Choroid plexus epithelial cell (primary cell): Measurements from ENCODE around the gene DENND2A.
"Not testable (repeated sequence)": the region's sequence is repeated elsewhere in the genome, so short reads cannot be mapped to it uniquely, and the experiment has no call there.

Experiments
- DNase-seq: peaks from one replicate; pipeline ENCODE4 v3.0.0-alpha.2; 2010; ENCODE audit warnings: low read depth
- H3K4me3 ChIP-seq: 2 replicates; pipeline ENCODE4 v1.5.1; 2011; ENCODE audit warnings: low read depth, mild to moderate bottlenecking, control low read depth, low read length, moderate library complexity
- TF ChIP-seq, protein P1 (sequence below): conservative IDR thresholded peaks from 2 replicates; pipeline ENCODE4 v1.5.1; 2011; ENCODE audit warnings: low read depth, mild to moderate bottlenecking, control low read depth, inconsistent platforms, low read length, moderate library complexity

The DENND2A gene

GRCh38 chr7:140501966-140502365, 138.6 kb downstream of the DENND2A start:
- DNase-seq, result no peak
- H3K4me3 ChIP-seq, result no peak overlapping the region
- TF ChIP-seq, protein P1, sequence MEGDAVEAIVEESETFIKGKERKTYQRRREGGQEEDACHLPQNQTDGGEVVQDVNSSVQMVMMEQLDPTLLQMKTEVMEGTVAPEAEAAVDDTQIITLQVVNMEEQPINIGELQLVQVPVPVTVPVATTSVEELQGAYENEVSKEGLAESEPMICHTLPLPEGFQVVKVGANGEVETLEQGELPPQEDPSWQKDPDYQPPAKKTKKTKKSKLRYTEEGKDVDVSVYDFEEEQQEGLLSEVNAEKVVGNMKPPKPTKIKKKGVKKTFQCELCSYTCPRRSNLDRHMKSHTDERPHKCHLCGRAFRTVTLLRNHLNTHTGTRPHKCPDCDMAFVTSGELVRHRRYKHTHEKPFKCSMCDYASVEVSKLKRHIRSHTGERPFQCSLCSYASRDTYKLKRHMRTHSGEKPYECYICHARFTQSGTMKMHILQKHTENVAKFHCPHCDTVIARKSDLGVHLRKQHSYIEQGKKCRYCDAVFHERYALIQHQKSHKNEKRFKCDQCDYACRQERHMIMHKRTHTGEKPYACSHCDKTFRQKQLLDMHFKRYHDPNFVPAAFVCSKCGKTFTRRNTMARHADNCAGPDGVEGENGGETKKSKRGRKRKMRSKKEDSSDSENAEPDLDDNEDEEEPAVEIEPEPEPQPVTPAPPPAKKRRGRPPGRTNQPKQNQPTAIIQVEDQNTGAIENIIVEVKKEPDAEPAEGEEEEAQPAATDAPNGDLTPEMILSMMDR, result no peak

- H3K4me3 ChIP-seq, DNase-seq: not testable (repeated sequence)
Measured at GRCh38 chr7:140497807-140498206, 142.8 kb downstream of the DENND2A start.

DNA sequence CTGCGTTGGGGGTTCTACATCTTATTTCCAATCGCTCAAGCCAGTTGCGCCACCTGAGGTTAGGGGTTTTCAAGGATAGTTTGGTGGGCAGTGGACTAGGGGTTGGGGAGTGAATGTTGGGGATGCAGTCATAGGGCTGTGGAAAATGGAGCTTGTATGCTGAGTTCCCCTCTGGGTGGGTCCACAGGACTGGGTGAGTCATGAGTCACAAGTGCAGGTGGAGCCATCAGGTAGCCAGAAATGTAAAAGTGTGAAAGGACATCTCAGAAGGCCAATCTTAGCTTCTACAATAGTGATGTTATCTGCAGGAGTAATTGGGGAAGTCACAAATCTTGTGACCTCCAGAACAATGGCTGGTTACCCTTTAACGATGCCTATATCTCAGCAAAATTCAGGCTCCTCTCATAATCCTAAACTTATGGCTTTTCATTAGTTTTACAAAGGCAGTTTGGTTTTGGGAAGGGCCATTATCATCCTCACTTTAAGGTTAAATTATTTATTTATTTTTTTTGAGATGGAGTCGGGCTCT, 143.3 kb downstream of the DENND2A start:
- TF ChIP-seq, protein P1, result no peak
- no peak for DNase-seq
- no peak overlapping the region for H3K4me3 ChIP-seq

GRCh38 chr7:140495514-140496097, 145.0 kb downstream of the DENND2A start:
- H3K4me3 ChIP-seq, result no peak overlapping the region
- TF ChIP-seq, protein P1, result no peak
- DNase-seq, result no peak

GRCh38 chr7:140494867-140495266, 145.7 kb downstream of the DENND2A start:
- DNase-seq, result no peak
- no peak overlapping the region for H3K4me3 ChIP-seq
- TF ChIP-seq, protein P1, result no peak

- TF ChIP-seq, protein P1, result no peak
- H3K4me3 ChIP-seq, result no peak overlapping the region
- DNase-seq, result no peak
Measured at GRCh38 chr7:140489026-140489359, 151.6 kb downstream of the DENND2A start.

DNA sequence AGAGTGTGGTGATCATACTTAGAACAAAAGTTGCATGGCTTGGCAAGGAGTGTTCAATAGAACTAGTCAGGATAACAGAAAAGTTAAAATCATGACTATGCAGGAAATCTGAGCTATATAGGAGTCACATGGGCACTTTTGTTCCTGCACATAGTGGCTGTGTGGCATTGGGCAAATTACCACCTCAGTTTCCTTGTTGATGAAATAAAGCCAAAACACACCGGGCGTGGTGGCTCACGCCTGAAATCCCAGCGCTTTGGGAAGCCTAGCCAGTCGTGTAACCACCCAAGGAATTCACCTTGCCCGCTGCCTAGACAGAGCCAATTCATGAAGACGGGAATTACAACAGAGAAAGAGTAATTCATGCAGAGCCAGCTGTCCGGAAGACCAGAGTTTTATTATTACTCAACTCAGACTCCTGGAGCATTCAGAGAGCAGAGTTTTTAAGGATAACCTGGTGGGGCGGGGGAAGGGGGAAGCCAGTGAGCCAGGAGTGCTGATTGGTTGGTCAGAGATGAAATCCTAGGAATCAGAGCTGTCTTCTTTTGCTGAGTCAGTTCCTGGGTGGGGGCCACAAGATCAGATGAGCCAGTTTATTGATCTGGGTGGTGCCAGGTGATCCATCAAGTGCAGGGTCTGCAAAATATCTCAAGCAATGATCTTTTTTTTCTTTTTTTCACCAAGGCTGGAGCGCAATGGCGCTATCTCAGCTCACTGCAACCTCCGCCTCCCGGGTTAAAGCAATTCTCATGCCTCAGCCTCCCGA, 154.9 kb downstream of the DENND2A start:
- TF ChIP-seq, protein P1, result no peak
- DNase-seq, result no peak
- H3K4me3 ChIP-seq, result no peak overlapping the region
